Cardiac septum (tissue), 1 donor: ENCODE measurements around the gene NRIP1. TPM values are rescaled to one million over a fixed set of nuclear protein-coding genes. Genes with fewer than 3 reads are reported as not detected.

Experiments used
- DNase-seq: peaks from one replicate; pipeline ENCODE4 v3.0.0-alpha.2; 2020; ENCODE audit warnings: low spot score
- intact Hi-C: fragments of 100-400 bp; cut with DNase I; formaldehyde crosslinking; loops from one replicate; pipeline ENCODE4 v1.14.0; 2022
- total RNA-seq: library from RNA; stranded (reverse); fragmentation: NEBNext Ultra II Directional; extraction: Animal tissue kit (Norgen Biotek cat#: 25700); gene quantifications from one replicate; pipeline ENCODE4 v1.2.1, GENCODE V29; 2021
- donor health status: DM: no; HTN: no; CAD: no.

The NRIP1 gene
- total RNA-seq, 1 donor from 2014 or later, result 16.7 TPM

- no peak for DNase-seq
- intact Hi-C loops, result no loop called here
Measured at GRCh38 chr21:14991957-14992356, 72.8 kb downstream of the NRIP1 start.

- DNase-seq, result no peak
Measured at GRCh38 chr21:14989359-14989758, 75.4 kb downstream of the NRIP1 start.

GRCh38 chr21:14988760-14989159, 76.0 kb downstream of the NRIP1 start:
- no peak for DNase-seq
- intact Hi-C loops, result no loop called here

More at GRCh38 chr21:14989359-14989758, 75.4 kb downstream of the NRIP1 start:
- intact Hi-C loops, result no loop called here

DNA sequence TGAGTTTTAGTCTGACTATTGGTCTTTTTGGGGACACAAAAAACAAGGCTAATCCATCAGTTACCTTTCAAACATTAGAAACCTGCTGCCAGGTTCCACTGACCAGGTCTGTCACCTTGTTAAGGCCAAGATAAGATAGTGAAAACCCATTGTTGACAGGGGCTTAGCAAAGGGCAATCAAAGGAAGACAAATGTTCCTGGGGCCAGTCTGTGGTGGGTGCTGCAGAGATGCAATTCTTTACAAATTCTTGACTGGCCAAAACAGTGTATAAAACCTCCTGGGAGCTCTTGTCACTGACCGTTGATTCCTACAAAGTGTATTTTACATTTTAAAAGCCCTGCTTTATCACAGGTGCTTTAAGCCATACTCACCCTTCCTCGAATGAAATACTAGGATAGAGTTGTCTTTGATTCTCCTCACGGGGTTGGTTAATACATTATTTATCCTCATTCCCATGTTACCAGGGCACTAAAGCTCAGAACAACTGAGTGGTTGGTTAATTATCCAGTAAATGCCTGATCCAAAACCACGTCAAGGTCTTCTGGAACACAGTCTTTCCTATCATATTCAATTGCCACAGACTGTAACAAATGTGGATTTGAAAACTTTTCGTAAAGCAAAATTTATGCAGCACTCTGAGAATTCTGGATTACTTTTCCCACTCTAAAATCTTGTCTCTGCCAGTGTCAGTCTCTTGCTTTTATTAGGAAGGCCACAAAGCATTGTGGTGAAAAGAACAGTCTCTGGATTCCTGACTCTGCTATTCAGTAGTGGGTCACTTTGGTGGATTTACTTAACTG, 77.2 kb downstream of the NRIP1 start:
- intact Hi-C loops, result no loop called here
- no peak for DNase-seq

DNA sequence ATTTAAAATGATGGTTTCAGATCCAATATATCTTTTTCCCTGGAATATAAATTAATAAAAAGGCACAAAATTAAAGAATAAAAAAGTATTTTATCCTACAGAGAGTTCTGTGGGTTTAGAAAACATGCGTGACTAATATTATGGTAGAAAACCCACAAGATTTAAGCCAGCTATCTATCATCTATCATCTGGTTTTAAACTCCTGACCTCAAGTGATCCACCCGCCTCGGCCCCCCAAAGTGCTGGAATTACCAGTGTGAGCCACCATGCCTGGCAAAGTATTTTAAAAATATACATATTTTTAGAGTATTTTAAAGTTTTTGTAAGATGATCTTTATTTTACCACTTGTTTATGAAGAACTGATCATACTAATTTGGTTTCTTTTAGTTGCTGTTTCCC, 79.5 kb downstream of the NRIP1 start:
- intact Hi-C loops, result no loop called here
- no peak for DNase-seq

DNA sequence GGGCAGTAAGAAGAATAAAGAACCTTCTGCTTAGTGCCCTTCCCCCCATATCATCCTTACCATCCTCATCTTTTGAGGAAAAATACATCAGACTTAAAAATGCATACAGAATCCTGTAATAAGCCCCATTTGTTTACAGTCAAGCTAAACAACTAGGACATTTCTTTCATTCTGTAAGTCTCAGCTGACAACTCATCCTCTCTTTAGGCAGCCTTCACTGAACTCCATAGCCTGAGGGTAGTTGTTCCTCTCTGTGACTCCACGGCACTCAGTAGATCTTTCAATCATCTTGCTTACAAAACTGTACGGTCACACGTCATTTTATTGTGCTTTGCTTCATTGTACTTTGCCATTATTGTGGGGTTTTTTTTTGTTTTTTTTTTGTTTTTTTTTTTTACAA, 82.5 kb downstream of the NRIP1 start:
- intact Hi-C loops, result no loop called here
- DNase-seq, result no peak

DNA sequence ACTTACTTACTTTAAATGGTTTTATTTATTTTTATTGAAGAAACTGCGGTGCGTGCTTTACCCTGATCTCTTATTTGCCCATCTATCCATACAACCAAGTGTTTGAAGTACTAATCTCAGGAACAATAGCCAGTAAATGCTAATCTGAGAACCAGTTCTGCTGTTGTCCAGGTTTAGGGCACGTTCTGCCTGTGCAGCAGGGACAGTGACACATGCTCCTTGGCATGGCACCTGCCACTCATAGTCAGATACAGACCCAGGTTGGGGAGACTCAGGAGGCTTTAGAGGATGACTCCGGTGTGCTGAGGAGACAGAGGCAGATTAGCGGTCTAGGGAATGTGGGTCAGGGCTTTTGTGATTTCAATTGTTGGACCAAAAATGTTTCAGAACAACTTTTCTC, 83.6 kb downstream of the NRIP1 start:
- no peak for DNase-seq
- intact Hi-C loops, result no loop called here

GRCh38 chr21:14979264-14979663, 85.5 kb downstream of the NRIP1 start:
- no peak for DNase-seq
- intact Hi-C loops, result no loop called here

DNA sequence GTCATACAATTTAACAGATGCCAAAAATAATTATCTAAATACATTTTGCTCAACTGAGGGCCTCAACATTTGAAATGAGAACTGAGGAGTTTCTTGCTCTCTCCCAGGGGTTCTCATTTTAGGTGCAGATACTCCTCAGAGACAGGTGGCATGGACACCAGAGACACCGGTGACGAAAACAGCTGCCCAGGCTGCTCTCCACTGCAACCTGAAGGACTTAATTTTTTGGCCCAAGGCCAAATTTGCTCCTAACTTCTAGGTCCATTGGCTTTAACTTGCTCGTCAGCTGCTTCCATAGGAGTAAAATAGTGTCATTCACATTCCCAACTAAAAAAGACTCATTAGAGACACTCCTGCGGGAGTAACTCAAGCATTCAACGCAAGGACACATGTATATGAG, 87.0 kb downstream of the NRIP1 start:
- no peak for DNase-seq

GRCh38 chr21:14975136-14975919, 89.5 kb downstream of the NRIP1 start:
- intact Hi-C loops, result no loop called here
- DNase-seq, result no peak

More for the DNA sequence above, 87.0 kb downstream of the NRIP1 start:
- intact Hi-C loops, result no loop called here

GRCh38 chr21:14972678-14973077, 92.1 kb downstream of the NRIP1 start:
- intact Hi-C loops, result no loop called here
- DNase-seq, result no peak

GRCh38 chr21:14968821-14969220, 96.0 kb downstream of the NRIP1 start:
- no peak for DNase-seq
- intact Hi-C loops, result no loop called here

GRCh38 chr21:14968029-14968428, 96.8 kb downstream of the NRIP1 start:
- intact Hi-C loops, result no loop called here
- no peak for DNase-seq

GRCh38 chr21:14964621-14965020, 100.2 kb downstream of the NRIP1 start:
- intact Hi-C loops, result no loop called here

GRCh38 chr21:14962217-14962616, 102.6 kb downstream of the NRIP1 start:
- no peak for DNase-seq
- intact Hi-C loops, result no loop called here

More at GRCh38 chr21:14964621-14965020, 100.2 kb downstream of the NRIP1 start:
- no peak for DNase-seq

GRCh38 chr21:14961502-14961901, 103.3 kb downstream of the NRIP1 start:
- no peak for DNase-seq
- intact Hi-C loops, result no loop called here

- intact Hi-C loops, result no loop called here
- DNase-seq, result no peak
Measured at GRCh38 chr21:14959343-14959742, 105.5 kb downstream of the NRIP1 start.

DNA sequence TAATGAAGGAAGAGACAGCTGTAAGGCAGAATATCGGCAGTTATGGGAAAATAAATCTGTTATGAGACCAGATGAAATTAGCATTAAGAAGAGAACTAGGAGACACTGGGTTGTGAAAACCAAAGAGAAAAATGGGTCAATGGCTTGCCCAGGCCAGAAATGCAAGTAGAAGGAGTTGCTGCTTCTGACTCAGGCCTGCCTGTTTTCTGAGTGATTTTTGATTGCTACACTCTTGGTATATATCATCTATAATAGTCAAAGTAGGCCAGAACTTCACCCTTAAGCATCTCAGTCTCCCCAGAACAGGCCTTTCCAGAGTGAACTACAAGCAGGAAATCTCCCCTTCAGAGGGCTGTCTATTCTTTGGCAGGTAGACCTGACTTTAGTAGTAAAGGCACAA, 107.0 kb downstream of the NRIP1 start:
- no peak for DNase-seq
- intact Hi-C loops, result no loop called here

DNA sequence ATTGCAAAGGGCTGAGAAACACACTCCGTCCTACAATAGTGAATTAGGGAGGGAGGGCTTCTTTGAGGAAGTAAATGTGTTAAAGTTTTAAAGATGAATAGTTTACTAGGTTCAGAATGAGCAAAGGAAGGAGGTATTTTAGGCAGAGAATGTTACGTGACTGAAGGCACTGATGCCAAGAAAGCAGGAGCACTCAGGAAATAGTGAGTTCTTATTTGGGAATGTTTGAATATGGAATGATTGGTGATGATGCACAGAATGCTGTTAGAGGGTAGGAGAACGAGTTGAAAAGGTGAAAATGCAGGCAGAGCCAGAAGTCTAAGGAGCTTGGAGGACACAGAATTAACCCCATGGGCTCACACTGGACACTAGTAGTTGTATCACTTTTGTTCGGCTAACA, 108.0 kb downstream of the NRIP1 start:
- no peak for DNase-seq
- intact Hi-C loops, result no loop called here

DNA sequence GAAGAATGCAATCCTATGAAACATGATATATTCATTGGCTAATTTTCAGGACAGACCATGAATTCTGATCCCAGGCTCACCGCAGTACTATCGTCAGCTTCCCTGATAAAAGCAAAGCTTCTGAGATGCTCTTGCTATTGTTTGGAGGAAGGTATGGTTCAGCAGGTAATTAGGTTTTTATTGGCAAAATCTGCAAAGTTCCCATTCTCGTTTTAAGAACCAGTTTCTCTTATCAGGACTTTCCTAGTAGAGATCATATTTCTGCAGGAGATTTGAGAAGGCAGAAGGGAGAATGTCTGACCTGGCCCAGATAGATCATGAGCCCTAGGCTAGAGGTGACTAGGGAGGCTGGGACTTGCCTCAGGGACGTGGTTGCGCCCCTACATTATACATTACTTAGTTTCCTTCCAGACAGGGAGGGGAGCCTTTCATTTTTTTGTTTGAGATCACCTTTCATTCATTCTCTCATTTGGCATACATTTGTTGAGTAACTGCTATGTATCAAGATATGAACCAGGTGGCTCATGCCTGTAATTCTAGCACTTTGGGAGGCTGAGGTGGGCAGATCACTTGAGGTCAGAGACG, 108.8 kb downstream of the NRIP1 start:
- intact Hi-C loops, result no loop called here
- no peak for DNase-seq

DNA sequence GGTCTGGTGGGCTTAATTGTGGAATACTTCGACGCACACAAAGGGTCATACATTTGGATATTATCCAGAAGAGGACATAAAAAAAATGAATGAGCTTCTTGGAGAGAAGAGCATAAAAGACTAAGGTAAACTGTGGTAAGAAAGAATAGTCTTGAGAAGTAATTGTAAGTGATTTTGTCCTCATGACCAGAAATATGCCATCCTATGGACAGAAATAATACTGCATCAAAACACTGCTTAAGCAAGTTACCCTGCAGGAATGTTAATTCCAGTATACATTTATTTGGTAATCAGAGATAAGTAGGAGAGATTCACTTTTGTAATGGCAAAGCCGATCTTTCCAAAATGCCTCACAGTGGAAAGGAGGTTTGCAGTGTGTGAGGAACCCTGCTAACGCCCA, 111.9 kb downstream of the NRIP1 start:
- intact Hi-C loops, result no loop called here
- no peak for DNase-seq
